ENCODE results near the gene CCDC57. TPM values are rescaled to one million over a fixed set of nuclear protein-coding genes. Genes with fewer than 3 reads are reported as not detected.

Gene CCDC57
- total and polyA plus RNA-seq, 2 experiments from 2014 or later, result 15.7 to 29.8 TPM

DNA sequence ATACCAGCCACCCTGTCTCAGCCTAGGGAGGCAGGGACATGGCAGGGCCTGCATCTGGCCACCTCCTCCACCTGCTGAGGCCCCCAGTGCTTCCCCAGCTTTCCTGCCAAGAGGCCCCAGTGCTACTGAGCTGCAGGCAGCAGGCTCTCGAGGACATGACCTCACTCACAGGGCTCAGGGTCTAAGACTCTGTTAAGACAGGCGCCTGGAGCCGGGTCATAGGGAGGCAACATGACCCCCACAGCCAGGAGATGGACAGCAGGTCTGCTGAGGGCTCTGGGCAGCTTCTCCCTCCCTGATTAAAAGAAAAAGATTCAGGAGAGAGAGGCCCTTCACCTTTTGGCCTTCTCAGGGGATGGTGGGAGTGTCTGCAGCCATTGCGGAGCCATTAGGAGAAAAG lies 91.4 kb downstream of the CCDC57 start:
- DNase-seq (ENCODE audit: low spot score), result peak; percentile 9
- Histone ChIP-seq H4K20me1 (ENCODE audit: insufficient read depth, poor library complexity, severe bottlenecking) (no peaks in the 10 kb centered on the region), H3K27me3 (no peaks in the 10 kb centered on the region), H2AFZ (no peak overlapping the region), H3K4me2 (no peak overlapping the region), H3K9me3 (ENCODE audit: low read depth) (no peaks in the 10 kb centered on the region), H3K4me1 (ENCODE audit: insufficient read depth) (peaks cover 20% of the 10 kb centered on the region), H3K36me3 (replicated peaks; ENCODE audit: insufficient read depth, low read depth) (no peaks in the 10 kb centered on the region), H3K79me2 (no peaks in the 10 kb centered on the region), H3K9me2 (replicated peaks; ENCODE audit: insufficient read depth) (no peaks in the 10 kb centered on the region), H3K4me3 (no peak overlapping the region), H3K27ac (peak overlapping the region; percentile 79)
- no peak for TF ChIP-seq EZH2 (IDR thresholded peaks at IDR 0.05; ENCODE audit: borderline replicate concordance)
- TF ChIP-seq, protein P1, sequence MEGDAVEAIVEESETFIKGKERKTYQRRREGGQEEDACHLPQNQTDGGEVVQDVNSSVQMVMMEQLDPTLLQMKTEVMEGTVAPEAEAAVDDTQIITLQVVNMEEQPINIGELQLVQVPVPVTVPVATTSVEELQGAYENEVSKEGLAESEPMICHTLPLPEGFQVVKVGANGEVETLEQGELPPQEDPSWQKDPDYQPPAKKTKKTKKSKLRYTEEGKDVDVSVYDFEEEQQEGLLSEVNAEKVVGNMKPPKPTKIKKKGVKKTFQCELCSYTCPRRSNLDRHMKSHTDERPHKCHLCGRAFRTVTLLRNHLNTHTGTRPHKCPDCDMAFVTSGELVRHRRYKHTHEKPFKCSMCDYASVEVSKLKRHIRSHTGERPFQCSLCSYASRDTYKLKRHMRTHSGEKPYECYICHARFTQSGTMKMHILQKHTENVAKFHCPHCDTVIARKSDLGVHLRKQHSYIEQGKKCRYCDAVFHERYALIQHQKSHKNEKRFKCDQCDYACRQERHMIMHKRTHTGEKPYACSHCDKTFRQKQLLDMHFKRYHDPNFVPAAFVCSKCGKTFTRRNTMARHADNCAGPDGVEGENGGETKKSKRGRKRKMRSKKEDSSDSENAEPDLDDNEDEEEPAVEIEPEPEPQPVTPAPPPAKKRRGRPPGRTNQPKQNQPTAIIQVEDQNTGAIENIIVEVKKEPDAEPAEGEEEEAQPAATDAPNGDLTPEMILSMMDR (IDR thresholded peaks at IDR 0.05; ENCODE audit: poor library complexity), result no peak
- WGBS (ENCODE audit: low lambda C conversion rate, missing lambda C conversion rate), result 54% methylated on average over 4 of the region's 4 CpGs

DNA sequence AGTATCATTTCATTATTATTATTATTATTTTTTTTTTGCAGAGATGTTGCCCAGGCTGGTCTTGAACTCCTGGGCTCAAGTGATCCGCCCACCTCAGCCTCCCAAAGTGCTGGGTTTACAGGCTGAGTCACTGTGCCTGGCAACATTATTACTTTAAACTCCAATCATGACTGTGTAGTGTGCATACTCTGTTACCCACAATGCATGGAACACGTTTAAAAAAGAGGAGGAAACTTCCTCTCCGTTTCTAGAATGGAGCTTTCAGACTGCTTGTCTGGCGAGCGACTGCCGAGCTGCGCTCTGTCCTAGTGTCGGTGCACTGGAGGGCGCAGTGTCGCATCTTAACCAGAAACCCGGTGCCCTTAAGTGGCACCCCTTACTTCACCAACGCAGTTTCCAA lies 92.5 kb downstream of the CCDC57 start:
- 80% methylated on average over 12 of the region's 12 CpGs for WGBS (ENCODE audit: low lambda C conversion rate, missing lambda C conversion rate)
- Histone ChIP-seq H4K20me1 (ENCODE audit: insufficient read depth, poor library complexity, severe bottlenecking) (no peaks in the 10 kb centered on the region), H3K27ac (no peak overlapping the region), H3K9me2 (replicated peaks; ENCODE audit: insufficient read depth) (no peaks in the 10 kb centered on the region), H3K4me3 (no peak overlapping the region), H3K79me2 (no peaks in the 10 kb centered on the region), H3K4me2 (no peak overlapping the region), H3K27me3 (no peaks in the 10 kb centered on the region), H2AFZ (no peak overlapping the region), H3K36me3 (replicated peaks; ENCODE audit: insufficient read depth, low read depth) (no peaks in the 10 kb centered on the region), H3K9me3 (ENCODE audit: low read depth) (no peaks in the 10 kb centered on the region), H3K4me1 (ENCODE audit: insufficient read depth) (peaks cover 20% of the 10 kb centered on the region)
- DNase-seq (ENCODE audit: low spot score), result peak; percentile 8
- TF ChIP-seq EZH2 (IDR thresholded peaks at IDR 0.05; ENCODE audit: borderline replicate concordance) (no peak), EZH2phosphoT487 (IDR thresholded peaks at IDR 0.05; ENCODE audit: low read depth, severe bottlenecking, unreplicated experiment) (no peak)
- TF ChIP-seq, protein P1 (IDR thresholded peaks at IDR 0.05; ENCODE audit: poor library complexity), result no peak

DNA sequence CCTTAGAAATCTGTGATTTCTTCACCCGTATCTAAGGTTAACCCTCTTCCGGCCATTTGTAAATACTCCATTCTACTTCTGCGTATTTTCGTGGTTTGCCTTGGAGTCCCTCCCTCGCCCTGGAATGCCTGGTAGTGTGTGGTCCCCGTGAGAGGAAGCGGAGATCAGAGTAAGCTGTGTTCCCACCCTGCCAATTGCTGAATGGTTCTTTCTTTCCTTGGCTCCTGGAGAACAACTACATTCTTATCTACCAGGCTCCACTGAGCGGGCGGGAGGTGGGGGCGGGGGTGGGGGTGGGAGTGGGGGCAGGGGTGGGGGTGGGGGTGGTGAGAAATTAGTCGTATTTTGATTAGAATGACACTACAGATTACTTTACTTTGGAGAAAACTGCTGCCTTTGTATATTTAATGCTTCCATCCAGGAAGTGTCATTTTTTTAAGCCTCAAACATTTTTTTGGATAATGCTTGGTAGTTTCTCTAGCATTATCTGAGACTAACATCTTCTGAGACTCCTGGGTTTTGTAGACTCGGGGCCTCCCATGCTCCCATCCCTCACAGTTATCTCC lies 93.7 kb downstream of the CCDC57 start:
- Histone ChIP-seq H3K27ac (peak overlapping the region; percentile 68), H3K27me3 (no peaks in the 10 kb centered on the region), H3K36me3 (replicated peaks; ENCODE audit: insufficient read depth, low read depth) (no peaks in the 10 kb centered on the region), H2AFZ (peak overlapping the region; percentile 63), H3K9me3 (ENCODE audit: low read depth) (no peaks in the 10 kb centered on the region), H3K4me2 (peak overlapping the region; percentile 61), H3K79me2 (no peaks in the 10 kb centered on the region), H3K4me1 (ENCODE audit: insufficient read depth) (peaks cover 20% of the 10 kb centered on the region), H4K20me1 (ENCODE audit: insufficient read depth, poor library complexity, severe bottlenecking) (no peaks in the 10 kb centered on the region), H3K9me2 (replicated peaks; ENCODE audit: insufficient read depth) (no peaks in the 10 kb centered on the region), H3K4me3 (no peak overlapping the region)
- WGBS (ENCODE audit: low lambda C conversion rate, missing lambda C conversion rate), result 15% methylated on average over 12 of the region's 12 CpGs
- TF ChIP-seq EZH2 (IDR thresholded peaks at IDR 0.05; ENCODE audit: borderline replicate concordance), result no peak
- TF ChIP-seq, protein P1 (IDR thresholded peaks at IDR 0.05; ENCODE audit: poor library complexity), result no peak
- TF ChIP-seq EZH2phosphoT487 (IDR thresholded peaks at IDR 0.05; ENCODE audit: low read depth, severe bottlenecking, unreplicated experiment), result no peak
- peak; percentile 19 for DNase-seq (ENCODE audit: low spot score)

Data from hepatocyte (in vitro differentiated cells).